ENCODE measurements around the gene TTC39C. TPM values are rescaled to one million over a fixed set of nuclear protein-coding genes. Genes with fewer than 3 reads are reported as not detected.
"Not testable (repeated sequence)": the region's sequence is repeated elsewhere in the genome, so short reads cannot be mapped to it uniquely, and the experiment has no call there.

Gene TTC39C
- total RNA-seq, 1 donor from 2014 or later: 9.9 TPM

DNA sequence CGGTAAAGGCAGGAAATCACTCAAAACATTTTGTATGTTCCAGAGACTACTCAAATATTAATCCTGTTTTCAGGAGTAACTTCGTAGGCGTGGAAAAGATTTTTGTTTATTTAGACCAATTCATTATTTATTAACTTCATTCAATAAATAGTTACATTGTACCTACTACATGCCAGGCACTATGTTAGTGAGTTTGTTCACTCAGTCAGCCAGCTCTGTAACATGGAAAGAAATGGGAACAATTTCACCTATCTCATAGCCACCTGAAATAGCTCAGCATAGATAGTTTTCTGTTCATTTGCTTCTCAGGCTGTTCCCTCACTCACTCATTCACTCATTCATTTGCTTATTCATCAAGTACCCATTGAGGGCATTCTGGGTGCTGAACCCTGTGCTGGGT lies 34.6 kb downstream of the TTC39C start:
- Histone ChIP-seq H3K4me3 (ENCODE audit: low read length in 3 of 3) (no peak overlapping the region), H3K27ac (ENCODE audit: low read depth, low read length) (no peak overlapping the region), H3K9ac (ENCODE audit: low read depth in 1 of 3, low read length in 3 of 3) (no peak overlapping the region), H3K4me1 (ENCODE audit: control insufficient read depth in 3 of 3, insufficient read depth in 3 of 3, low read length in 3 of 3) (no peaks in the 10 kb centered on the region), H3K27me3 (ENCODE audit: control insufficient read depth in 3 of 3, insufficient read depth in 3 of 3, low read length in 3 of 3) (no peaks in the 10 kb centered on the region), H3K9me3 (ENCODE audit: control insufficient read depth in 3 of 3, low read length in 3 of 3) (no peaks in the 10 kb centered on the region), H3K36me3 (ENCODE audit: control insufficient read depth in 3 of 3, insufficient read depth in 3 of 3, low read length in 3 of 3) (no peaks in the 10 kb centered on the region)

DNA sequence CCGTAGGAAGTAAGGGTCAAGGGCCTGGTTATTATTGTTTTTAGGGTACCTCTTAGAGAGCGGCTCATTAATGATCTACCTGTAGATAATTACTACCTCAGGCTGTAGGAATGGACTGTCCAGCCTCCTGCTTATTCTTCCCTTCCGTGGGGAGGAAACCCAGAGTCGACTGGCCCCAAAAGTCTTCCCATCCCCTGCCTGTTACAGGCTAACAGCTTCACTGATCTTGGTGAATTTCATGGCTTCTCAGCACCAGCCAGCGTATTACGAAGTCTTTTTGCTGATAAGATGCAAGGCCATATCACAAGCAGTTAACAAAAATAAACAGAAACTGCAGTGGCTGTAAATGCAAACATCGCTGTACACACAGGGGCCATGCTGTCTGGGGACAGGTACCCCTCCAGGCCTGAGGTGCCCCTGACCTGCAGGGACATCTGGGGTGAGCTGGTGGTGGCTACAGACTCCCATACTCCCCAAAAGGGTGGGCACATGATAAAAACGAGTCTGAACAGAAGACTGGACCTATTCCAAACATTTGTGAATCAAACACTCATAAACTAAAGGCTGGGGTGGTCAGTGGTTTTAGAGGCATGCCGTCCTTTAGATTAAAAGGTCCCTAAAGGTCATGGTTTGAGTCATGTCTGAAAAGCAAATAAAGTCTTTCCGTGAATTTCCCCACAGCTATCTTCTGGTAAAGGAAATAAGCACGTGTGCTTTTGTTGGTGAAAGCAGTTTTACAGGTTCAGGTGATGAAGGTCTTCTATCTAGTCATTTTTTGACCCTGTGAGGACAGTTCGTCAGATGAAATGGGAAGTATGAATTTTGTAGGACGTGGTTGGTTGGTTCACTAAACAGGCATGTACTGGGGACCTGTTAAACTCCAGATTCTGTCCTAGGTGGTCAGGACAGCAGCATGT lies 36.7 kb downstream of the TTC39C start:
- no peak overlapping the region for H3K4me3 ChIP-seq (ENCODE audit: low read length in 3 of 3)
- no peak overlapping the region for H3K9ac ChIP-seq (ENCODE audit: low read depth in 1 of 3, low read length in 3 of 3)
- no peak overlapping the region for H3K27ac ChIP-seq (ENCODE audit: low read depth, low read length)
- no peaks in the 10 kb centered on the region for H3K9me3 ChIP-seq (ENCODE audit: control insufficient read depth in 3 of 3, low read length in 3 of 3)
- H3K27me3 ChIP-seq (ENCODE audit: control insufficient read depth in 3 of 3, insufficient read depth in 3 of 3, low read length in 3 of 3): no peaks in the 10 kb centered on the region
- H3K36me3 ChIP-seq (ENCODE audit: control insufficient read depth in 3 of 3, insufficient read depth in 3 of 3, low read length in 3 of 3): no peaks in the 10 kb centered on the region
- H3K4me1 ChIP-seq (ENCODE audit: control insufficient read depth in 3 of 3, insufficient read depth in 3 of 3, low read length in 3 of 3): no peaks in the 10 kb centered on the region

DNA sequence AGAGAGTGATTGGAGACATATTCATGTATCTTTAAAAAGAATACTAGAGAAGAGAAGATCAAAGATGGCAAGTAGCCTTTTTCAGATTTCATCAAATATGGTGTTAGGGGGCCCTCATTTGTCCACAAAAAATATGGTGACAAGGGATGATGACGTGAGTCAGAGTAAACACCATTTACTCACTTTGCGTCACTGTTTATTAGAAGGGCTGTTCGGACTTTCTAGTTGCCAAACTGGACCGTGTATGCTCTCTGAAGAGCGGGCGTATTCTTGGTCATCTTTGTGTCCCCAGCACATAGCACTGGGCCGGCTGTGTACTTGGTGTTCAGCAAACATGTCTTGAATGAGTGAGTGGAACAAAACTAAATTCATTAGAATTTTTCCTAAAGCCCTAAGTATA lies 37.5 kb downstream of the TTC39C start:
- Histone ChIP-seq H3K27me3 (ENCODE audit: control insufficient read depth in 3 of 3, insufficient read depth in 3 of 3, low read length in 3 of 3) (no peaks in the 10 kb centered on the region), H3K36me3 (ENCODE audit: control insufficient read depth in 3 of 3, insufficient read depth in 3 of 3, low read length in 3 of 3) (no peaks in the 10 kb centered on the region), H3K27ac (ENCODE audit: low read depth, low read length) (no peak overlapping the region), H3K9me3 (ENCODE audit: control insufficient read depth in 3 of 3, low read length in 3 of 3) (no peaks in the 10 kb centered on the region), H3K4me1 (ENCODE audit: control insufficient read depth in 3 of 3, insufficient read depth in 3 of 3, low read length in 3 of 3) (no peaks in the 10 kb centered on the region), H3K9ac (ENCODE audit: low read depth in 1 of 3, low read length in 3 of 3) (no peak overlapping the region), H3K4me3 (ENCODE audit: low read length in 3 of 3) (no peak overlapping the region)

DNA sequence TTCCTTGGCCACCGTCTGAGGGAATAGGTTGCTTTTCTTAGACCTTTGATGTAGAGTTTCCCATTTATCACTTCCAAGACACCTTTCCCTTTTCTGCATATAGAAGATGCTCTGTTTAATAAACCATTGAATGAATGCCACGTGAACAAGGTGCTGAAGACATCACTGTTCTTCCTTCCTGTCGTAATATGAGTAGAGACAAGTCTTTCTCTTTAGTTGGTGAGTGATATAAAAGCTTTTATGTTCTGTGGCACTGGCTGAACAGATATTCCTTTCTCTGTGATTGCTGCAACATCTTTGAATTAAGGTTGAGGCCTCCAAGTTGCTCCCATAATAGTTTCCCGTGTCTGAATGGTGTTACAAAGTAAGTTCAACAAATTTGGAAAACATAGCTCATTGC lies 38.7 kb downstream of the TTC39C start:
- Histone ChIP-seq H3K36me3 (ENCODE audit: control insufficient read depth in 3 of 3, insufficient read depth in 3 of 3, low read length in 3 of 3) (no peaks in the 10 kb centered on the region), H3K4me3 (ENCODE audit: low read length in 3 of 3) (no peak overlapping the region), H3K9ac (ENCODE audit: low read depth in 1 of 3, low read length in 3 of 3) (no peak overlapping the region), H3K4me1 (ENCODE audit: control insufficient read depth in 3 of 3, insufficient read depth in 3 of 3, low read length in 3 of 3) (no peaks in the 10 kb centered on the region), H3K27me3 (ENCODE audit: control insufficient read depth in 3 of 3, insufficient read depth in 3 of 3, low read length in 3 of 3) (no peaks in the 10 kb centered on the region), H3K9me3 (ENCODE audit: control insufficient read depth in 3 of 3, low read length in 3 of 3) (no peaks in the 10 kb centered on the region), H3K27ac (ENCODE audit: low read depth, low read length) (no peak overlapping the region)

DNA sequence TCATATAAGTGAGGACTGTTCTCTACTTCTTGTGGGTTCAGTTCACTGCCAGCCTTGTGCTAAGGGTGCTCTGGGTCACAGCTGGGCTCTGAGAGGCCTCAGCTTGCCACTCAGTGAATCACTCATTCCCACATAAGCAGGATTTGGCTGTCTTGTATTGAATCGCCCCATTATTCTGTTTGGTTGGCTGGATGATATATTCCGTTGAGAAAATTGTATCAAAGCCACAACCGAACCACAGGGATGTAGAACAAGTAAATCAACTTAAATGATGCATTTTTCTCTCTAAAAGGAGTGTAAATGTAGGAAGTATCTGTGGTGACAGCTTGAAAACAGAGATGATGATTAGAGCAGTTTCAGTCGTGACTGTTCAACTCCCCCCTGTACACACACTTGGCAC lies 39.6 kb downstream of the TTC39C start:
- Histone ChIP-seq H3K9ac (ENCODE audit: low read depth in 1 of 3, low read length in 3 of 3) (no peak overlapping the region), H3K27me3 (ENCODE audit: control insufficient read depth in 3 of 3, insufficient read depth in 3 of 3, low read length in 3 of 3) (no peaks in the 10 kb centered on the region), H3K27ac (ENCODE audit: low read depth, low read length) (no peak overlapping the region), H3K4me1 (ENCODE audit: control insufficient read depth in 3 of 3, insufficient read depth in 3 of 3, low read length in 3 of 3) (no peaks in the 10 kb centered on the region), H3K9me3 (ENCODE audit: control insufficient read depth in 3 of 3, low read length in 3 of 3) (no peaks in the 10 kb centered on the region), H3K36me3 (ENCODE audit: control insufficient read depth in 3 of 3, insufficient read depth in 3 of 3, low read length in 3 of 3) (no peaks in the 10 kb centered on the region), H3K4me3 (ENCODE audit: low read length in 3 of 3) (no peak overlapping the region)

DNA sequence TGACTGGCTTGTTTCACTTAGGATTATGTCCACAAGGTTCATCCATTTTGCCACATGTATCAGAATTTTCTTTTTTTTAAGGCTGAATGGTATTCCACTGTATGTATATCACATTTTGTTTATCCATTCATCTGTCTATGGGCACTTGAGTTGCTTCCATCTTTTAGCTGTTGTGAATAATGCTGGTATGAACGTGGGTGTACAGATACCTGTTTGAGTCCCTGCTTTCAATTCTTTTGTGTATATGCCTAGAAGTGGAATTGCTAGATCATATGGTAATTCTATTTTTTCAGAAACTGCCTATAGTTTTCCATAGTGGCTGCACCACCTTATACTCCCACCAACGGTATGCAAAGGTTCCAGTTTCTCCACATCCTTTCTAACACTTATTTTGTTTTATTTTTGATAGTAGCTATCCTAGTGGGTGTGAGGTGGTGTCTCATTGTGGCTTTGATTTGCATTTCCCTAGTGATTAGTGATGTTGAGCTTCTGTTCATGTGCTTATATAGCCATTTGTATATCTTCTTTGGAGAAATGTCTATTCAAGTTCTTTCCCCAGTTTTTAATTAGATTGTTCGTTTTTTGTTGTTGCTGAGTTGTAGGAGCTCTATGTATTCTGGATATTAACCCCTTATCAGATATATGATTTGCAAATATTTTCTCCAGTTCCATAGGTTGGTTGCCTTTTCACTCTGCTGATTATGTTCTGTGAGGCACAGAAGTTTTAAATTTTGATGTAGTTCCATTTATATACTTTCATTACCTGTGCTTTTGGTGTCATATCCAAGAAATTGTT lies 40.7 kb downstream of the TTC39C start:
- no peaks in the 10 kb centered on the region for H3K9me3 ChIP-seq (ENCODE audit: control insufficient read depth in 3 of 3, low read length in 3 of 3)
- no peak overlapping the region for H3K9ac ChIP-seq (ENCODE audit: low read depth in 1 of 3, low read length in 3 of 3)
- no peaks in the 10 kb centered on the region for H3K36me3 ChIP-seq (ENCODE audit: control insufficient read depth in 3 of 3, insufficient read depth in 3 of 3, low read length in 3 of 3)
- no peaks in the 10 kb centered on the region for H3K4me1 ChIP-seq (ENCODE audit: control insufficient read depth in 3 of 3, insufficient read depth in 3 of 3, low read length in 3 of 3)
- H3K27ac ChIP-seq (ENCODE audit: low read depth, low read length): no peak overlapping the region
- no peak overlapping the region for H3K4me3 ChIP-seq (ENCODE audit: low read length in 3 of 3)
- H3K27me3 ChIP-seq (ENCODE audit: control insufficient read depth in 3 of 3, insufficient read depth in 3 of 3, low read length in 3 of 3): no peaks in the 10 kb centered on the region

DNA sequence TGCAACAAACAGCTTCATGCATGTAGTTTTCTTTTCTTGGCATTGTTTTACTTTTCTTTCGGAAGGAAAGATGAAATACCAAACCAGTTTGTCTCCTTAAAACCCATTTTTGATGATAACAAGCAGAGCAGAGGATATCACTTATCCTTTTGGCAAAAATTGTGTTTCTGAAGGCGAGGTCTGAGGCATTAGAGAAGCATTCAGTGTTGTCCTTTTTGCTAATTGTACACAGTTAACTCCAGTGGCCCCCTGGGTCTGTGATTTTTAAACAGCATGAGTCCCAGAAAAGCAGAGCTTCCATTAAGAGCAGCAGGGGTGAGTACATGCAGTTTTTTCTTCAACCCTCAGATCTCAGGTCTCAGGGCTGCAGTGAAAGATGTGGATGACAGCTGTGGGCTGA lies 41.3 kb downstream of the TTC39C start:
- Histone ChIP-seq H3K36me3 (ENCODE audit: control insufficient read depth in 3 of 3, insufficient read depth in 3 of 3, low read length in 3 of 3) (no peaks in the 10 kb centered on the region), H3K27ac (ENCODE audit: low read depth, low read length) (no peak overlapping the region), H3K9ac (ENCODE audit: low read depth in 1 of 3, low read length in 3 of 3) (no peak overlapping the region), H3K9me3 (ENCODE audit: control insufficient read depth in 3 of 3, low read length in 3 of 3) (no peaks in the 10 kb centered on the region), H3K4me1 (ENCODE audit: control insufficient read depth in 3 of 3, insufficient read depth in 3 of 3, low read length in 3 of 3) (no peaks in the 10 kb centered on the region), H3K4me3 (ENCODE audit: low read length in 3 of 3) (no peak overlapping the region), H3K27me3 (ENCODE audit: control insufficient read depth in 3 of 3, insufficient read depth in 3 of 3, low read length in 3 of 3) (no peaks in the 10 kb centered on the region)

DNA sequence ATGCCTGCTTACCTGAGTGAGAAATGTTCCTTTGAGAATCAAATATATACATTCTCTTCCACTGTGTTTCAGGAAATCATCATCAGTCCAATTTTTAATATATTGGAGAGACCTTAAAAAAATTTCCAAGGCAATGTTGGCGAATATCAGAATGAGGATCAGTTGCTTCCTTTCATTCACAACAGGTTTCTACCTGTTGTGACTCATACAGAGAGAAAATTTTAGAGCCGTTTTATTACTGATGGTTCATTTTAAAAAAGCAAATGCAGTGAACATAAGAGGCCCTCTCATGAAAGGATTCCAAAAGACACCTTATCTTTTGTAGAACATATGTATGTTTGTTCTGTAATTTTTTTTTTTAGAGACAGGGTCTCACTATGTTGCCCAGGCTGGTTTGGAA lies 42.0 kb downstream of the TTC39C start:
- no peak overlapping the region for H3K27ac ChIP-seq (ENCODE audit: low read depth, low read length)
- no peak overlapping the region for H3K9ac ChIP-seq (ENCODE audit: low read depth in 1 of 3, low read length in 3 of 3)
- H3K27me3 ChIP-seq (ENCODE audit: control insufficient read depth in 3 of 3, insufficient read depth in 3 of 3, low read length in 3 of 3): no peaks in the 10 kb centered on the region
- no peak overlapping the region for H3K4me3 ChIP-seq (ENCODE audit: low read length in 3 of 3)
- no peaks in the 10 kb centered on the region for H3K9me3 ChIP-seq (ENCODE audit: control insufficient read depth in 3 of 3, low read length in 3 of 3)
- H3K4me1 ChIP-seq (ENCODE audit: control insufficient read depth in 3 of 3, insufficient read depth in 3 of 3, low read length in 3 of 3): no peaks in the 10 kb centered on the region
- H3K36me3 ChIP-seq (ENCODE audit: control insufficient read depth in 3 of 3, insufficient read depth in 3 of 3, low read length in 3 of 3): no peaks in the 10 kb centered on the region

DNA sequence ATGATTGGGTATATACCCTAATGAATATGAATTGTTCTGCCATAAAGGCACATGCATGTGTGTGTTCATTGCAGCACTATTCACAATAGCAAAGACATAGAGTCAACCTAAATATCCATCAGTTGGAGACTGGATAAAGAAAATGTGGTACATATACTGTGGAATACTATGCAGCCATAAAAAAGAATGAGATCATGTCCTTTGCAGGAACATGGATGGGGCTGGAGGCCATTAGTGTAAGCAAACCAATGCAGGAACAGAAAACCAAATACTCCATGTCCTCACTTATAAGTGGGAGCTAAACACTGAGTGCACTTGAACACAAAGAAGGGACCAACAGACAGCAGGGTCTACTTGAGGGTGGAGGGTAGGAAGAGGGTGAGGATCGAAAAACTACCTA lies 43.2 kb downstream of the TTC39C start:
- no peak overlapping the region for H3K9ac ChIP-seq (ENCODE audit: low read depth in 1 of 3, low read length in 3 of 3)
- no peaks in the 10 kb centered on the region for H3K27me3 ChIP-seq (ENCODE audit: control insufficient read depth in 3 of 3, insufficient read depth in 3 of 3, low read length in 3 of 3)
- H3K9me3 ChIP-seq (ENCODE audit: control insufficient read depth in 3 of 3, low read length in 3 of 3): no peaks in the 10 kb centered on the region
- H3K4me3 ChIP-seq (ENCODE audit: low read length in 3 of 3): no peak overlapping the region
- no peak overlapping the region for H3K27ac ChIP-seq (ENCODE audit: low read depth, low read length)
- H3K4me1 ChIP-seq (ENCODE audit: control insufficient read depth in 3 of 3, insufficient read depth in 3 of 3, low read length in 3 of 3): no peaks in the 10 kb centered on the region
- H3K36me3 ChIP-seq (ENCODE audit: control insufficient read depth in 3 of 3, insufficient read depth in 3 of 3, low read length in 3 of 3): no peaks in the 10 kb centered on the region

DNA sequence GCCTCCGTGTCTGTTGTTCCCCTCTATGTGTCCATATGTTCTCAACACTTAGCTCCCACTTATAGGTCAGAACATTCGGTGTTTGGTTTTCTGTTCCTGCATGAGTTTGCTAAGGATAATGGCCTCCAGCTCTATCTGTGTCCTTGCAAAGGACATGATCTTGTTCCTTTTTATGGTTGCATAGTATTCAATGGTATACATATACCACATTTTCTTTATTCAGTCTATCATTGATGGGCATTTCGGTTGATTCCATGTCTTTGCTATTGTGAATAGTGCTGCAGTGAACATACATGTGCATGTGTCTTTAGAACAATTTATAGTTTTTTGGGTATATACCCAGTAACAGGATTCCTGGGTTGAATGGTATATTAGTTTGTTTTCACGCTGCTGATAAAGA lies 44.8 kb downstream of the TTC39C start:
- not testable (repeated sequence) for H3K27ac ChIP-seq (ENCODE audit: low read depth, low read length); H3K9ac ChIP-seq (ENCODE audit: low read depth in 1 of 3, low read length in 3 of 3); H3K9me3 ChIP-seq (ENCODE audit: control insufficient read depth in 3 of 3, low read length in 3 of 3); H3K27me3 ChIP-seq (ENCODE audit: control insufficient read depth in 3 of 3, insufficient read depth in 3 of 3, low read length in 3 of 3); H3K4me3 ChIP-seq (ENCODE audit: low read length in 3 of 3); H3K4me1 ChIP-seq (ENCODE audit: control insufficient read depth in 3 of 3, insufficient read depth in 3 of 3, low read length in 3 of 3); H3K36me3 ChIP-seq (ENCODE audit: control insufficient read depth in 3 of 3, insufficient read depth in 3 of 3, low read length in 3 of 3)
